Memory B cell (primary cell): ENCODE data around the gene DTNA.
"Not testable (repeated sequence)": the region's sequence is repeated elsewhere in the genome, so short reads cannot be mapped to it uniquely, and the experiment has no call there.

ENCODE experiments used
- ATAC-seq: fragments of 150-1000 bp; cut with Tn5 transposase; 2 replicates; pipeline ENCODE4 v1.10.0; 2021; ENCODE audit warnings: low read depth, mild to moderate bottlenecking, moderate library complexity
- DNase-seq, 2 donors: peaks; one replicate each; pipeline ENCODE4 v3.0.0; 2022; ENCODE audit warnings: low spot score in 2 of 2
- H3K27ac Mint-ChIP-seq: one replicate; pipeline ENCODE4 v1.8.0; 2022; ENCODE audit warnings: mild to moderate bottlenecking, moderate library complexity, mixed read lengths
- H3K27me3 Mint-ChIP-seq: one replicate; pipeline ENCODE4 v1.8.0; 2022; ENCODE audit warnings: mixed read lengths
- H3K36me3 Mint-ChIP-seq: one replicate; pipeline ENCODE4 v1.8.0; 2022; ENCODE audit warnings: mild to moderate bottlenecking, mixed read lengths
- H3K4me1 Mint-ChIP-seq: one replicate; pipeline ENCODE4 v1.8.0; 2022; ENCODE audit warnings: mixed read lengths
- H3K4me3 Mint-ChIP-seq: one replicate; pipeline ENCODE4 v1.8.0; 2022; ENCODE audit warnings: mild to moderate bottlenecking, moderate library complexity, mixed read lengths
- H3K9me3 Mint-ChIP-seq: one replicate; pipeline ENCODE4 v1.8.0; 2022; ENCODE audit warnings: mixed read lengths

The DTNA gene

GRCh38 chr18:34704823-34705222 is 5.3 kb upstream of the DTNA start:
- Mint-ChIP-seq H3K27ac (no peak overlapping the region), H3K4me1 (no peaks in the 10 kb centered on the region), H3K9me3 (no peaks in the 10 kb centered on the region)

DNA sequence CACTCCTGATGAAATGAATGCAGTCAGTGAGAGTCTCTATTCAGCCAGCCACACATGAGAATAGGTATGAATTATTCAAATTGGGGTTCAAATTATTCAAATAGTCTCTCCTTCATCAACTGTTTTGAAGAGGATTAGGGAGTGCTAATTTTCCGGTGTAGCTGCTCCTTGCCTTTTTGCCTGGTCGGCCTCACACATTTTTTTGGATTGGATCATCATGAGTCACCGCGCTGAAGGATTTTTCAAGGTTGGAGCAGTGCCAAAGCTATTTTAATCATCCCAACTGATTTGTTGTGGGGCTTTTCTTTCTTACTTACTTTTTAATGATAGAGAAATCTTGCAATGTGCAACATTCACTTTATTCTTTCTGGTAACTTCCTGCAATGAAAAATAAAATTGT is 2.4 kb upstream of the DTNA start:
- no peaks in the 10 kb centered on the region for H3K9me3 Mint-ChIP-seq
- DNase-seq (no peak), ATAC-seq (no peak)
- H3K36me3 Mint-ChIP-seq: no peaks in the 10 kb centered on the region
- H3K27me3 Mint-ChIP-seq: peaks cover 3% of the 10 kb centered on the region
- no peak overlapping the region for H3K4me3 Mint-ChIP-seq
- no peaks in the 10 kb centered on the region for H3K4me1 Mint-ChIP-seq
- H3K27ac Mint-ChIP-seq: no peak overlapping the region

More at GRCh38 chr18:34704823-34705222, 5.3 kb upstream of the DTNA start:
- H3K27me3 Mint-ChIP-seq: peaks cover 3% of the 10 kb centered on the region
- no peaks in the 10 kb centered on the region for H3K36me3 Mint-ChIP-seq
- ATAC-seq (no peak), DNase-seq (no peak)
- no peak overlapping the region for H3K4me3 Mint-ChIP-seq

GRCh38 chr18:34709104-34709503 is 994 bp upstream of the DTNA start:
- Mint-ChIP-seq H3K36me3 (no peaks in the 10 kb centered on the region), H3K4me3 (no peak overlapping the region), H3K27me3 (peaks cover 3% of the 10 kb centered on the region), H3K4me1 (no peaks in the 10 kb centered on the region), H3K27ac (no peak overlapping the region), H3K9me3 (no peaks in the 10 kb centered on the region)
- DNase-seq: no peak
- no peak for ATAC-seq

- DNase-seq: no peak
- no peak for ATAC-seq
Observed at GRCh38 chr18:34710458-34710914, 388 bp downstream of the DTNA start.

GRCh38 chr18:34710934-34711333 is 836 bp downstream of the DTNA start:
- H3K36me3 Mint-ChIP-seq: no peaks in the 10 kb centered on the region
- H3K4me3 Mint-ChIP-seq: no peak overlapping the region
- H3K27me3 Mint-ChIP-seq: peaks cover 3% of the 10 kb centered on the region

More at GRCh38 chr18:34710458-34710914, 388 bp downstream of the DTNA start:
- Mint-ChIP-seq H3K36me3 (no peaks in the 10 kb centered on the region), H3K4me1 (no peaks in the 10 kb centered on the region), H3K27me3 (peaks cover 3% of the 10 kb centered on the region), H3K27ac (no peak overlapping the region), H3K4me3 (no peak overlapping the region), H3K9me3 (no peaks in the 10 kb centered on the region)

GRCh38 chr18:34716111-34716510 is 6.0 kb downstream of the DTNA start:
- not testable (repeated sequence) for H3K27ac Mint-ChIP-seq, H3K4me3 Mint-ChIP-seq, ATAC-seq, H3K4me1 Mint-ChIP-seq, H3K27me3 Mint-ChIP-seq, H3K36me3 Mint-ChIP-seq, H3K9me3 Mint-ChIP-seq, DNase-seq

More at GRCh38 chr18:34710934-34711333, 836 bp downstream of the DTNA start:
- Mint-ChIP-seq H3K27ac (no peak overlapping the region), H3K9me3 (no peaks in the 10 kb centered on the region), H3K4me1 (no peaks in the 10 kb centered on the region)
- no peak for DNase-seq
- no peak for ATAC-seq

DNA sequence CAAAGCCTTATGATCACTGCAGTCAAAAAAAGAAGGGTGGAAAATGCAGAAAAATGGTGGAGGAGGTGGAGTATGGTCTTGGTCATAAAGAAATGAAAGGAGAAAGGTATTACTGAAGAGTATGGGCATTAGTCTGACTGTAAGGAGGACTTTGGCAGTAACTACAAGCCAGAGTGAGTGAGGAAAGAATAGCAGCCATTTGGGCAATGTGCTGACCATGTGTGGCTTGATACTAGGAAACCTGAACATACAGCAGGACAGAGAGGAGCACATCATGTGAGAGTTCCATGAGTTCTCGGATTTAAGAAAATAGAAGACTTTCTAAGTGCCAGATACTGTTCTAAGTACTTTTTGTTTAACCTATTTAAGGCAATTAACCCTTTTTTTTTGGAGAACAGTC is 8.5 kb downstream of the DTNA start:
- no peak for ATAC-seq
- no peaks in the 10 kb centered on the region for H3K27me3 Mint-ChIP-seq
- H3K4me3 Mint-ChIP-seq: no peak overlapping the region
- H3K4me1 Mint-ChIP-seq: no peaks in the 10 kb centered on the region
- DNase-seq: no peak
- no peak overlapping the region for H3K27ac Mint-ChIP-seq
- H3K36me3 Mint-ChIP-seq: no peaks in the 10 kb centered on the region
- H3K9me3 Mint-ChIP-seq: no peaks in the 10 kb centered on the region

GRCh38 chr18:34720220-34720619 is 10.1 kb downstream of the DTNA start:
- Mint-ChIP-seq H3K4me1 (no peaks in the 10 kb centered on the region), H3K27ac (no peak overlapping the region), H3K36me3 (no peaks in the 10 kb centered on the region), H3K27me3 (no peaks in the 10 kb centered on the region), H3K9me3 (peaks cover 4% of the 10 kb centered on the region), H3K4me3 (no peak overlapping the region)
- no peak for ATAC-seq
- DNase-seq: no peak

DNA sequence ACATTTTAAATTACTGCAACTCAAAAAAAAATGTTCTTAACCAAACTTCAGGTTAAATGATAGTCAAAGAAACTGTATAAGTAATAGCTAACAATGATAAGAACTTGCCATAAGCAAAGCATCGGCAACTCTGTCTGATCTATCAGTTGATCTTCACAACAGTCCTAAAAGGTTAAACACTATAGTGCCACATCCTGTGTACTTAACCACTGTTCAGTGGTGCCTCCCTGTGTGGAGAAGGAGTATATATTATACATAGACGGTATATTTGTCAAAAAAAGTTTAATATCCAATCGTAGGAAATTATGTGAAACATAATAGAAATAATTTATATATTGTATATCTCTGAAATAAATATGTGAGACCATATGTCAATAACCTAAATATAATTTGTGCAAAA is 13.0 kb downstream of the DTNA start:
- H3K4me1 Mint-ChIP-seq: no peaks in the 10 kb centered on the region
- no peak for DNase-seq
- ATAC-seq: no peak
- no peaks in the 10 kb centered on the region for H3K36me3 Mint-ChIP-seq
- peaks cover 6% of the 10 kb centered on the region for H3K9me3 Mint-ChIP-seq
- no peak overlapping the region for H3K27ac Mint-ChIP-seq
- no peaks in the 10 kb centered on the region for H3K27me3 Mint-ChIP-seq
- H3K4me3 Mint-ChIP-seq: no peak overlapping the region

DNA sequence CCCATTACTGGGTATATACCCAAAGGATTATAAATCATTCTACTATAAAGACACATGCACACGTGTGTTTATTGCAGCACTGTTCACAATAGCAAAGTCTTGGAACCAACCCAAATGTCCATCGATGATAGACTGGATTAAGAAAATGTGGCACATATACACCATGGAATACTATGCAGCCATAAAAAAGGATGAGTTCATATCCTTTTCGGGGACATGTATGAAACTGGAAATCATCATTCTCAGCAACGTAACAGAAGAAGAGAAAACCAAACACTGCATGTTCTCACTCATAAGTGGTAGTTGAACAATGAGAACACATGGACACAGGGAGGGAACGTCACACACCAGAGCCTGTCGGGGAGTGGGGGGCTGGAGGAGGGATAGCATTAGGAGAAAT is 15.6 kb downstream of the DTNA start:
- not testable (repeated sequence) for H3K36me3 Mint-ChIP-seq, H3K27me3 Mint-ChIP-seq, H3K27ac Mint-ChIP-seq, H3K9me3 Mint-ChIP-seq, H3K4me3 Mint-ChIP-seq, DNase-seq, H3K4me1 Mint-ChIP-seq, ATAC-seq

DNA sequence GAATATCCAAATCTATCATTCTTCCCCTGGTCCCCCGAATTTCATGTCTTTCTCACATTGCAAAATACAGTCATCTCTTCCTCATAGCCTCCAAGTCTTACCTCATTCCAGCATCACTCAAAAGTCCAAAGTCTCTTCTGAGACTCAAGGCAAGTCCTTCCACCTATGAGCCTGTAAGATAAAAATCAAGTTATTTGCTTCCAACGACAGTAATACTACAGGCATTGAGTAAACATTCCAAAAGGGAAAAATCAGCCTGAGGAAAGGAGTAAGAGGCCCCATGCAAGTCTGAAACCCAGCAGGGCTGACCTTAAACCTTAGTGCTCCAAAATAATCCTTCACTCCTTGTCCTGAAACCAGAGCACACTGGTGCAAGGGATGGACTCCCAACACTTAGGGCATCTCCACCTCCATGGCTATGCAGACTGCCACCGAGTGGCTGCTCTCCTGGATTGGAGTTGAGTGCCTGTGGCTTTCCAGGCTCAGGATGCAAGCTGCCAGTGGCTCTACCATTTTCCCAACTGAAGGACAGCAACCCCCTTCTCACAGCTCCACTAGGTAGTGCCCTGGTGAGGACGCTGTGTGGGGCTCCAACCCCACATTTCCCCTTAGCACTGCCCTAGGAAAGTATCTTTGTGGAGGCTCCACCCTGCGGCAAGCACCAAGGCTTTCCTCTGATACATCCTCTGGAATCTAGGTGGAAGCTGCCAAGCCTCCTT is 16.3 kb downstream of the DTNA start:
- H3K4me1 Mint-ChIP-seq: peaks cover 3% of the 10 kb centered on the region
- no peak overlapping the region for H3K27ac Mint-ChIP-seq
- no peak for ATAC-seq
- H3K4me3 Mint-ChIP-seq: no peak overlapping the region
- no peak for DNase-seq
- no peaks in the 10 kb centered on the region for H3K36me3 Mint-ChIP-seq
- no peaks in the 10 kb centered on the region for H3K27me3 Mint-ChIP-seq
- H3K9me3 Mint-ChIP-seq: peaks cover 6% of the 10 kb centered on the region

- Mint-ChIP-seq H3K4me3 (no peak overlapping the region), H3K4me1 (peaks cover 3% of the 10 kb centered on the region), H3K36me3 (no peaks in the 10 kb centered on the region), H3K27me3 (no peaks in the 10 kb centered on the region), H3K9me3 (peaks cover 6% of the 10 kb centered on the region), H3K27ac (no peak overlapping the region)
- DNase-seq (no peak), ATAC-seq (no peak)
Observed at GRCh38 chr18:34729264-34729663, 19.2 kb downstream of the DTNA start.

GRCh38 chr18:34729740-34730355 is 19.8 kb downstream of the DTNA start:
- no peak overlapping the region for H3K27ac Mint-ChIP-seq
- no peak for ATAC-seq
- H3K4me3 Mint-ChIP-seq: no peak overlapping the region
- peaks cover 4% of the 10 kb centered on the region for H3K9me3 Mint-ChIP-seq
- H3K4me1 Mint-ChIP-seq: peaks cover 3% of the 10 kb centered on the region
- no peaks in the 10 kb centered on the region for H3K27me3 Mint-ChIP-seq
- no peak for DNase-seq
- H3K36me3 Mint-ChIP-seq: no peaks in the 10 kb centered on the region

GRCh38 chr18:34730774-34731173 is 20.7 kb downstream of the DTNA start:
- H3K27ac Mint-ChIP-seq: no peak overlapping the region
- no peak overlapping the region for H3K4me3 Mint-ChIP-seq
- H3K4me1 Mint-ChIP-seq: peaks cover 3% of the 10 kb centered on the region
- peaks cover under 1% of the 10 kb centered on the region for H3K9me3 Mint-ChIP-seq
- ATAC-seq: no peak
- H3K27me3 Mint-ChIP-seq: peaks cover 1% of the 10 kb centered on the region
- no peaks in the 10 kb centered on the region for H3K36me3 Mint-ChIP-seq
- DNase-seq: no peak

- peaks cover 5% of the 10 kb centered on the region for H3K27me3 Mint-ChIP-seq
- peaks cover 3% of the 10 kb centered on the region for H3K4me1 Mint-ChIP-seq
- DNase-seq (no peak), ATAC-seq (no peak)
- H3K4me3 Mint-ChIP-seq: no peak overlapping the region
- H3K36me3 Mint-ChIP-seq: no peaks in the 10 kb centered on the region
- no peaks in the 10 kb centered on the region for H3K9me3 Mint-ChIP-seq
- no peak overlapping the region for H3K27ac Mint-ChIP-seq
Observed at GRCh38 chr18:34734056-34734455, 24.0 kb downstream of the DTNA start.
